Right atrium auricular region (tissue), 2 donors: ENCODE results near the gene UTP25. TPM values are rescaled to one million over a fixed set of nuclear protein-coding genes. Genes with fewer than 3 reads are reported as not detected.

Source experiments
- DNase-seq: peaks from one replicate; pipeline ENCODE4 v3.0.0-alpha.2; 2019; ENCODE audit warnings: low spot score
- H3K27ac ChIP-seq, 2 donors: fragments of 200-600 bp; sonication (generic); 1 replicate in 1 of 2; 2 replicates in 1 of 2; pipeline ENCODE4 v1.5.1; 2016 to 2019
- H3K27me3 ChIP-seq, 2 donors: fragments of 200-600 bp; sonication (generic); one replicate each; pipeline versions ENCODE4 v1.5.1 to v1.6.0; 2017 to 2019
- H3K36me3 ChIP-seq: fragments of 200-600 bp; sonication (generic); one replicate; pipeline ENCODE4 v1.5.1; 2016
- H3K4me1 ChIP-seq, 2 donors: fragments of 200-600 bp; sonication (generic); one replicate each; pipeline versions ENCODE4 v1.5.1 to v1.6.0; 2017 to 2019
- H3K4me3 ChIP-seq, 2 donors: fragments of 200-600 bp; sonication (generic); 1 replicate in 1 of 2; 2 replicates in 1 of 2; pipeline ENCODE4 v1.5.1; 2017 to 2019; ENCODE audit warnings: mild to moderate bottlenecking in 1 of 2, moderate library complexity in 1 of 2
- H3K9me3 ChIP-seq, 2 donors: fragments of 200-600 bp; sonication (generic); one replicate each; pipeline ENCODE4 v1.5.1; 2019
- total RNA-seq, 2 donors: library from RNA; depleted of rRNA; stranded (reverse); fragments of >200 nt; gene quantifications; one replicate each; pipeline ENCODE4 v1.1.0, GENCODE V29; 2016
- TF ChIP-seq, protein P1 (sequence below), 2 donors: fragments of 200-600 bp; sonication (generic); IDR thresholded peaks; one replicate each; pipeline ENCODE4 v1.5.1; 2019; ENCODE audit warnings: antibody characterized with exemption in 2 of 2

Gene UTP25, protein sequence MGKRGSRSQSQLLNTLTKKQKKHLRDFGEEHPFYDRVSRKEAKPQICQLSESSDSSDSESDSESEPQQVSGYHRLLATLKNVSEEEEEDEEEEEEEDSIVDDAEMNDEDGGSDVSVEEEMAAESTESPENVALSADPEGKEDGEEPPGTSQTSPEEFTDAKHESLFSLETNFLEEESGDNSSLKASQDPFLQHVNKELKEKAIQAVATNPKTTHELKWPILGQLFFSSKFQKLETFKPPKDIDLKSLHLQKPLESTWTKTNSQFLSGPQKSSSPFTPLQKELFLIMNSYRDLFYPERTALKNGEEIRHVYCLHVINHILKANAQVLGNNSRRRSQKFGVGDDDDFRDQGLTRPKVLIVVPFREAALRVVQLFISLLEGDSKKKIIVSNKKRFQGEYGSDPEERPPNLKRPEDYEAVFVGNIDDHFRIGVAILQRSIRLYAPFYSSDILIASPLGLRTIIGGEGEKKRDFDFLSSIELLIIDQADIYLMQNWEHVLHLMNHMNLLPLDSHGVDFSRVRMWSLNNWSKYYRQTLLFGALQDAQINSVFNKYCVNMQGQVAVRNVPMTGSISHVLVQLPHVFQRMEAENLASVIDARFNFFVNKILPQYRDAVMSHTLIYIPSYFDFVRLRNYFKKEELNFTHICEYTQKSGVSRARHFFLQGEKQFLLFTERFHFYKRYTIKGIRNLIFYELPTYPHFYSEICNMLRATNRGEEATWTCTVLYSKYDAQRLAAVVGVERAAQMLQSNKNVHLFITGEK
- total RNA-seq = 1 to 10 TPM; 2.8 to 3.9 TPM

DNA sequence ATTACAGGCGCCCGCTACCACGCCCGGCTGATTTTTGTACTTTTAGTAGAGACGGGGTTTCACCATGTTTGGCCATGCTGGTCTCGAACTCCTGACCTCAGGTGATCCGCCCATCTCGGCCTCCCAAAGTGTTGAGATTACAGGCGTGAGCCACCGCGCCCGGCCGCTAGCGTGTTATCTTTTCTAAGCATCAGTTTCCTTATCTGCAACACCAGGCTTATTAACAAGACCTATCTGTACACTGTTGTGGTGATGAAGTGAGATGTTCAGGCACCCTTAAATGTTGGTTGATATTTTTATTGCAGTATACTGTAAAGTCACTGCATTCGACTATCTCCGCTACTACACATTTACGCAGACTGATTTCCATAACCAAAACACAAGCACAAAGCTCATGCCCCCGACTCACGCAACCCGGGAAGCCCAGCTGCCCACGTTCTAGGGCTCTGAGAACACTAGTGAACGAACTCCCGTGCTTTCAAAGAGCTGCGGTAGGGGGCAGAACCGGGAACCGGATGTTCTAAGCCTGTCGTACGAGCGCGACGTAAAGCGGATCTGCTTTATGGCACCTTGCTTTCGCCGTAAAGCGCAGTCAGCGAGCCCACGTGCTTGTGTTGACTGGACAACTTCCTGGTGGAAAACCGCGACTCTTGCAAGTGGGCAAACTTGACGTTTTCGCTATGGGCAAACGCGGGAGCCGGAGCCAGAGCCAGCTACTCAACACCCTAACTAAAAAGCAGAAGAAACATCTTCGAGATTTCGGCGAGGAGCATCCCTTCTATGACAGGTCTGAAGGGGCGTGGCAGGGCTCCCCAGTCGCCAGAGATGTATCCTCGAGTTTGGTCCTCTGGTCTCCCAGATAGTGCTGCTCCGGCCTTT lies at the start of gene UTP25:
TSS of gene UTP25 (plus strand) at position 589 of the 879 bp plus-strand sequence. CDS start at position 681, 92 bp downstream.
- DNase-seq = peak; percentile 94
- Histone ChIP-seq H3K9me3 (no peaks in the 10 kb centered on the region), H3K4me3 (peak within 1 kb of the TSS; percentile 68 to 88), H3K27me3 (no peaks in the 10 kb centered on the region), H3K36me3 (peaks cover 19% of the 10 kb centered on the region), H3K4me1 (peaks cover 0 to 25% of the 10 kb centered on the region in 2 donors), H3K27ac (peak within 1 kb of the TSS; percentile 70 to 73)
- TF ChIP-seq, protein P1, sequence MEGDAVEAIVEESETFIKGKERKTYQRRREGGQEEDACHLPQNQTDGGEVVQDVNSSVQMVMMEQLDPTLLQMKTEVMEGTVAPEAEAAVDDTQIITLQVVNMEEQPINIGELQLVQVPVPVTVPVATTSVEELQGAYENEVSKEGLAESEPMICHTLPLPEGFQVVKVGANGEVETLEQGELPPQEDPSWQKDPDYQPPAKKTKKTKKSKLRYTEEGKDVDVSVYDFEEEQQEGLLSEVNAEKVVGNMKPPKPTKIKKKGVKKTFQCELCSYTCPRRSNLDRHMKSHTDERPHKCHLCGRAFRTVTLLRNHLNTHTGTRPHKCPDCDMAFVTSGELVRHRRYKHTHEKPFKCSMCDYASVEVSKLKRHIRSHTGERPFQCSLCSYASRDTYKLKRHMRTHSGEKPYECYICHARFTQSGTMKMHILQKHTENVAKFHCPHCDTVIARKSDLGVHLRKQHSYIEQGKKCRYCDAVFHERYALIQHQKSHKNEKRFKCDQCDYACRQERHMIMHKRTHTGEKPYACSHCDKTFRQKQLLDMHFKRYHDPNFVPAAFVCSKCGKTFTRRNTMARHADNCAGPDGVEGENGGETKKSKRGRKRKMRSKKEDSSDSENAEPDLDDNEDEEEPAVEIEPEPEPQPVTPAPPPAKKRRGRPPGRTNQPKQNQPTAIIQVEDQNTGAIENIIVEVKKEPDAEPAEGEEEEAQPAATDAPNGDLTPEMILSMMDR (IDR thresholded peaks at IDR 0.05) = peak; percentile 49 to 84

DNA sequence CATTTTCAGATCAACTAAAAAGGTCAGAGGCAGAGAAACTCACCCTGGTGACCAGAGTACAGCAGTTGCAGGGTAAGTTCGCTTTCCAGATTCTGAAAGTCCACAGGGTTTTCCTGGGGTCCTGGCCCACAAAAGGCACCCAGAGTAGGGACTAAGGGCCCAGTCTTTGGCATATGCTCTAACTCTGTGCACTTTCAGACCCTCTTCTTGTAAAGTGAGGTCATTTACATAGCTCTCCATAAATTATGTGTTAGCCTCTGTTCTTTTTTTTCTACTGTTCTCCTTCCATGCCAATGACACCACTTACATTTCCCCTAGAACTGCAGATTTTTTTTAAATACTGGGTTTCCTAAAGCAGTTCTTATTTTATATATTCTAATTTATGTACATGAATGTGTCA lies 49.7 kb upstream of the UTP25 start:
- Histone ChIP-seq H3K27me3 (no peaks in the 10 kb centered on the region), H3K27ac (no peak overlapping the region), H3K4me3 (no peak overlapping the region), H3K4me1 (peaks cover 0 to 2% of the 10 kb centered on the region in 2 donors), H3K9me3 (no peaks in the 10 kb centered on the region), H3K36me3 (no peaks in the 10 kb centered on the region)
- TF ChIP-seq, protein P1 (IDR thresholded peaks at IDR 0.05) = no peak
- DNase-seq = no peak

DNA sequence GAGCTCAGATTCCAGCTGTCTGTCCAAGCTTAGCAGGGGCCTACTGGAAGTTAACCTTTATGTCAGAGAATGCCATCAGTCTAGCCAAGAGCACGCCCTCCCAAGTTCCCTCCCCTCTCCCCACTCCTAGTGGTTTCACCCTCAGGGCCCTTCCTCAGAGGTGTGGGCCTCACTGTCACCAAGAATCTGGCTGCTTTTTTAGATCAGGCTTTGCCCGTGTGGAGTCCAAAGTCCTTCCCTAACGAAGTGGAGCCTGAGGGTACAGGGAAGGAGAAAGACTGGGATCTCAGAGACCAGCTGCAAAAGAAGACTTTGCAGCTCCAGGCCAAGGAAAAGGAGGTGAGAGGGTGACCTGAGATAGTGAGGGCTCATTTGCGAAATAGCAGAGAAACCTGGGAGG lies 47.5 kb upstream of the UTP25 start:
- H3K27me3 ChIP-seq = no peaks in the 10 kb centered on the region
- no peak overlapping the region for H3K27ac ChIP-seq
- no peak for DNase-seq
- H3K4me1 ChIP-seq = peaks cover 0 to 17% of the 10 kb centered on the region in 2 donors
- no peak overlapping the region for H3K4me3 ChIP-seq
- no peaks in the 10 kb centered on the region for H3K9me3 ChIP-seq
- H3K36me3 ChIP-seq = no peaks in the 10 kb centered on the region
- TF ChIP-seq, protein P1 (IDR thresholded peaks at IDR 0.05) = no peak

DNA sequence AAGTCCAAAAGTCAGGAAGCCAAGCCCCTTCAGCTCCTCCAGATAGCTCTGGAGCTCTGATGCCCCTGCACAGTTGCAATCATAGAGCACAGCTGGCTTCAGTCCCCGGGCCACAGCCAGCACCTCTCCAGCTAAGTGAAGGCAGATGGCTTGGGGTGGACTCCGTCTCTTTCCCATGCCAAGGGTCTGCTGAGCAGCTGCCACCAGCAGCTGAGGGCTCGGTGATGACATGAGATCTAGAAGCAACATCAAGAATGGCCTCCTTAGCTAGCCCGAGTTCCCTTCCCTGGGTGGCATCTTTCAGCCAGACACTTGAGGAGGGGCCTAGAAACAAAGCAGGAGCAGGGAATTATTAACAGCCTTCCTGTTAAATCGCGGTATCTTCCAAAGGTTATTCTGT lies 44.4 kb upstream of the UTP25 start:
- H3K27ac ChIP-seq = no peak overlapping the region
- H3K9me3 ChIP-seq = no peaks in the 10 kb centered on the region
- no peaks in the 10 kb centered on the region for H3K36me3 ChIP-seq
- no peaks in the 10 kb centered on the region for H3K27me3 ChIP-seq
- H3K4me1 ChIP-seq = peaks cover 0 to 40% of the 10 kb centered on the region in 2 donors
- peak overlapping the region in 1 of 2 donors; percentile 70 for H3K4me3 ChIP-seq
- no peak for DNase-seq
- TF ChIP-seq, protein P1 (IDR thresholded peaks at IDR 0.05) = no peak
